ENCODE measurements around the gene RPL23.
"Not testable (repeated sequence)": the region's sequence is repeated elsewhere in the genome, so short reads cannot be mapped to it uniquely, and the experiment has no call there.

RPL23 gene

GRCh38 chr17:38869526-38870258, 16.2 kb upstream of the RPL23 start, which contains the start of gene LASP1:
Gene LASP1, plus strand, starts transcription at chr17:38870058. Its CDS starts 132 bp downstream, at chr17:38870190.
- peak; percentile 76 for ATAC-seq (replicated peaks; ENCODE audit: extremely low read depth, poor library complexity, severe bottlenecking)
- Mint-ChIP-seq H3K4me1 (peaks cover 55% of the 10 kb centered on the region), H3K4me3 (peak within 1 kb of the TSS; percentile 100)

GRCh38 chr17:38868817-38869525, 15.4 kb upstream of the RPL23 start:
- peaks cover 48% of the 10 kb centered on the region for H3K4me1 Mint-ChIP-seq
- ATAC-seq (replicated peaks; ENCODE audit: extremely low read depth, poor library complexity, severe bottlenecking) (peak; percentile 62), DNase-seq (ENCODE audit: low spot score in 2 of 2) (peak; percentile 85 to 89)
- H3K27ac Mint-ChIP-seq (ENCODE audit: low read depth), result peak overlapping the region; percentile 99
- H3K36me3 Mint-ChIP-seq (ENCODE audit: insufficient read depth), result peaks cover 40% of the 10 kb centered on the region
- H3K9me3 Mint-ChIP-seq, result no peaks in the 10 kb centered on the region
- H3K27me3 Mint-ChIP-seq, result no peaks in the 10 kb centered on the region
- H3K4me3 Mint-ChIP-seq, result peak overlapping the region; percentile 100

More at GRCh38 chr17:38869526-38870258, 16.2 kb upstream of the RPL23 start, which contains the start of gene LASP1:
- H3K9me3 Mint-ChIP-seq, result no peaks in the 10 kb centered on the region
- H3K36me3 Mint-ChIP-seq (ENCODE audit: insufficient read depth), result peaks cover 40% of the 10 kb centered on the region
- peak; percentile 77 to 86 for DNase-seq (ENCODE audit: low spot score in 2 of 2)
- no peaks in the 10 kb centered on the region for H3K27me3 Mint-ChIP-seq
- H3K27ac Mint-ChIP-seq (ENCODE audit: low read depth), result peak within 1 kb of the TSS; percentile 99

- ATAC-seq (replicated peaks; ENCODE audit: extremely low read depth, poor library complexity, severe bottlenecking) (no peak), DNase-seq (ENCODE audit: low spot score in 2 of 2) (no peak)
- Mint-ChIP-seq H3K27ac (ENCODE audit: low read depth) (peak overlapping the region; percentile 99), H3K9me3 (no peaks in the 10 kb centered on the region), H3K27me3 (no peaks in the 10 kb centered on the region), H3K4me3 (peak overlapping the region; percentile 100), H3K36me3 (ENCODE audit: insufficient read depth) (peaks cover 40% of the 10 kb centered on the region), H3K4me1 (peaks cover 40% of the 10 kb centered on the region)
These were observed 14.7 kb upstream of the RPL23 start for GRCh38 chr17:38867968-38868816.

GRCh38 chr17:38867179-38867967, 13.9 kb upstream of the RPL23 start:
- Mint-ChIP-seq H3K36me3 (ENCODE audit: insufficient read depth) (peaks cover 41% of the 10 kb centered on the region), H3K4me3 (peak overlapping the region; percentile 100), H3K9me3 (no peaks in the 10 kb centered on the region), H3K27ac (ENCODE audit: low read depth) (peak overlapping the region; percentile 91), H3K4me1 (peaks cover 32% of the 10 kb centered on the region), H3K27me3 (no peaks in the 10 kb centered on the region)
- ATAC-seq (replicated peaks; ENCODE audit: extremely low read depth, poor library complexity, severe bottlenecking), result no peak
- DNase-seq (ENCODE audit: low spot score in 2 of 2), result peak in 1 of 2 donors; percentile 45

GRCh38 chr17:38864636-38865398, 11.3 kb upstream of the RPL23 start:
- H3K27me3 Mint-ChIP-seq, result no peaks in the 10 kb centered on the region
- no peak overlapping the region for H3K4me3 Mint-ChIP-seq
- no peak for DNase-seq (ENCODE audit: low spot score in 2 of 2)
- no peak for ATAC-seq (replicated peaks; ENCODE audit: extremely low read depth, poor library complexity, severe bottlenecking)
- H3K27ac Mint-ChIP-seq (ENCODE audit: low read depth), result no peak overlapping the region
- no peaks in the 10 kb centered on the region for H3K9me3 Mint-ChIP-seq
- peaks cover 14% of the 10 kb centered on the region for H3K4me1 Mint-ChIP-seq
- peaks cover 33% of the 10 kb centered on the region for H3K36me3 Mint-ChIP-seq (ENCODE audit: insufficient read depth)

GRCh38 chr17:38861399-38861843, 7.9 kb upstream of the RPL23 start:
- H3K27ac Mint-ChIP-seq (ENCODE audit: low read depth), result no peak overlapping the region
- DNase-seq (ENCODE audit: low spot score in 2 of 2) (no peak), ATAC-seq (replicated peaks; ENCODE audit: extremely low read depth, poor library complexity, severe bottlenecking) (no peak)
- no peak overlapping the region for H3K4me3 Mint-ChIP-seq
- H3K36me3 Mint-ChIP-seq (ENCODE audit: insufficient read depth), result peaks cover 8% of the 10 kb centered on the region
- H3K4me1 Mint-ChIP-seq, result no peaks in the 10 kb centered on the region
- no peaks in the 10 kb centered on the region for H3K27me3 Mint-ChIP-seq
- H3K9me3 Mint-ChIP-seq, result no peaks in the 10 kb centered on the region

GRCh38 chr17:38857271-38857670, 3.8 kb upstream of the RPL23 start:
- DNase-seq (ENCODE audit: low spot score in 2 of 2), result no peak
- Mint-ChIP-seq H3K36me3 (ENCODE audit: insufficient read depth) (peaks cover 24% of the 10 kb centered on the region), H3K27me3 (no peaks in the 10 kb centered on the region), H3K9me3 (no peaks in the 10 kb centered on the region), H3K4me1 (peaks cover 23% of the 10 kb centered on the region), H3K27ac (ENCODE audit: low read depth) (no peak overlapping the region), H3K4me3 (no peak overlapping the region)
- ATAC-seq (replicated peaks; ENCODE audit: extremely low read depth, poor library complexity, severe bottlenecking), result no peak

- DNase-seq (ENCODE audit: low spot score in 2 of 2); H3K27me3 Mint-ChIP-seq; ATAC-seq (replicated peaks; ENCODE audit: extremely low read depth, poor library complexity, severe bottlenecking); H3K9me3 Mint-ChIP-seq: not testable (repeated sequence)
- peak overlapping the region; percentile 96 for H3K27ac Mint-ChIP-seq (ENCODE audit: low read depth)
- peaks cover 40% of the 10 kb centered on the region for H3K36me3 Mint-ChIP-seq (ENCODE audit: insufficient read depth)
- peaks cover 39% of the 10 kb centered on the region for H3K4me1 Mint-ChIP-seq
- peak overlapping the region; percentile 26 for H3K4me3 Mint-ChIP-seq
These were observed 1.7 kb upstream of the RPL23 start for GRCh38 chr17:38855101-38855714.

- DNase-seq (ENCODE audit: low spot score in 2 of 2) (no peak), ATAC-seq (replicated peaks; ENCODE audit: extremely low read depth, poor library complexity, severe bottlenecking) (peak; percentile 66)
- peaks cover 44% of the 10 kb centered on the region for H3K4me1 Mint-ChIP-seq
- no peaks in the 10 kb centered on the region for H3K9me3 Mint-ChIP-seq
- no peaks in the 10 kb centered on the region for H3K27me3 Mint-ChIP-seq
- peaks cover 56% of the 10 kb centered on the region for H3K36me3 Mint-ChIP-seq (ENCODE audit: insufficient read depth)
- peak overlapping the region; percentile 91 for H3K4me3 Mint-ChIP-seq
- H3K27ac Mint-ChIP-seq (ENCODE audit: low read depth), result peak overlapping the region; percentile 96
These were observed 690 bp downstream of the RPL23 start for GRCh38 chr17:38852771-38853291.

- Mint-ChIP-seq H3K9me3 (no peaks in the 10 kb centered on the region), H3K4me1 (peaks cover 44% of the 10 kb centered on the region), H3K27me3 (no peaks in the 10 kb centered on the region), H3K36me3 (ENCODE audit: insufficient read depth) (peaks cover 64% of the 10 kb centered on the region), H3K4me3 (peak overlapping the region; percentile 91), H3K27ac (ENCODE audit: low read depth) (peak overlapping the region; percentile 96)
- no peak for ATAC-seq (replicated peaks; ENCODE audit: extremely low read depth, poor library complexity, severe bottlenecking)
- no peak for DNase-seq (ENCODE audit: low spot score in 2 of 2)
These were observed 2.1 kb downstream of the RPL23 start for GRCh38 chr17:38851434-38851833.

- H3K36me3 Mint-ChIP-seq (ENCODE audit: insufficient read depth), result peaks cover 66% of the 10 kb centered on the region
- no peak overlapping the region for H3K4me3 Mint-ChIP-seq
- peaks cover 44% of the 10 kb centered on the region for H3K4me1 Mint-ChIP-seq
- peak overlapping the region; percentile 96 for H3K27ac Mint-ChIP-seq (ENCODE audit: low read depth)
- H3K9me3 Mint-ChIP-seq, result no peaks in the 10 kb centered on the region
- no peaks in the 10 kb centered on the region for H3K27me3 Mint-ChIP-seq
- no peak for DNase-seq (ENCODE audit: low spot score in 2 of 2)
- no peak for ATAC-seq (replicated peaks; ENCODE audit: extremely low read depth, poor library complexity, severe bottlenecking)
These were observed 3.1 kb downstream of the RPL23 start for GRCh38 chr17:38850374-38850773.

Data from central memory CD8-positive, alpha-beta T cell (primary cell).